MM.1S (cell line): ENCODE results near the gene RBFOX2.

Experiments
- DNase-seq: peaks from one replicate; pipeline ENCODE4 v3.0.0-alpha.2; 2015
- H2AFZ ChIP-seq: fragments of 300-600 bp; sonication (generic); 2 replicates; pipeline ENCODE4 v1.6.0; 2016; ENCODE audit warnings: antibody characterized with exemption, low read length
- H3F3A ChIP-seq: fragments of 300-600 bp; sonication (generic); 2 replicates; pipeline ENCODE4 v1.6.1; 2016; ENCODE audit warnings: mild to moderate bottlenecking, antibody characterized with exemption, low read length, moderate library complexity, mixed read lengths; ENCODE audit not compliant: insufficient read depth
- H3K27ac ChIP-seq: fragments of 300-600 bp; sonication (generic); 2 replicates; pipeline ENCODE4 v1.5.1; 2016; ENCODE audit warnings: mild to moderate bottlenecking, low read length
- H3K27me3 ChIP-seq: fragments of 300-600 bp; sonication (generic); replicated peaks from 2 replicates; pipeline ENCODE4 v1.6.0; 2016; ENCODE audit warnings: low read length; ENCODE audit not compliant: insufficient read depth
- H3K36me3 ChIP-seq: fragments of 300-600 bp; sonication (generic); replicated peaks from 2 replicates; pipeline ENCODE4 v1.6.1; 2016; ENCODE audit warnings: mild to moderate bottlenecking, low read length, mixed read lengths; ENCODE audit not compliant: insufficient read depth
- H3K4me1 ChIP-seq: fragments of 300-600 bp; sonication (generic); 2 replicates; pipeline ENCODE4 v1.6.1; 2016; ENCODE audit warnings: low read length, mixed read lengths
- H3K4me2 ChIP-seq: fragments of 300-600 bp; sonication (generic); 2 replicates; pipeline ENCODE4 v1.6.0; 2016; ENCODE audit warnings: low read depth, low read length
- H3K4me3 ChIP-seq: fragments of 300-600 bp; sonication (generic); 2 replicates; pipeline ENCODE4 v1.5.1; 2016; ENCODE audit warnings: low read length, mixed read lengths
- H3K79me2 ChIP-seq: fragments of 300-600 bp; sonication (generic); 2 replicates; pipeline ENCODE4 v1.6.1; 2016; ENCODE audit warnings: mixed run types, low read length, mixed read lengths
- H3K9ac ChIP-seq: fragments of 300-600 bp; sonication (generic); 2 replicates; pipeline ENCODE4 v1.6.1; 2016; ENCODE audit warnings: low read length, mixed read lengths
- H3K9me2 ChIP-seq: fragments of 300-600 bp; sonication (generic); replicated peaks from 2 replicates; pipeline ENCODE4 v1.6.1; 2016; ENCODE audit warnings: mild to moderate bottlenecking, low read length, mixed read lengths; ENCODE audit not compliant: insufficient read depth
- H3K9me3 ChIP-seq: fragments of 300-600 bp; sonication (generic); replicated peaks from 2 replicates; pipeline ENCODE4 v1.6.1; 2016; ENCODE audit warnings: mild to moderate bottlenecking, low read length, mixed read lengths; ENCODE audit not compliant: insufficient read depth
- H4K20me1 ChIP-seq: fragments of 300-600 bp; sonication (generic); 2 replicates; pipeline ENCODE4 v1.6.1; 2016; ENCODE audit warnings: mild to moderate bottlenecking, low read length, moderate library complexity, mixed read lengths; ENCODE audit not compliant: insufficient read depth
- CTCF ChIP-seq: fragments of 300-600 bp; sonication (generic); IDR thresholded peaks from 2 replicates; pipeline ENCODE4 v1.5.1; 2016; ENCODE audit warnings: antibody characterized with exemption, low read length, mixed read lengths
- EZH2 ChIP-seq: fragments of 300-600 bp; sonication (generic); optimal IDR thresholded peaks from 2 replicates; pipeline ENCODE3; 2017; ENCODE audit warnings: low read depth, mild to moderate bottlenecking, antibody characterized with exemption, low read length, mixed read lengths
- EZH2phosphoT487 ChIP-seq: fragments of 300-600 bp; sonication (generic); IDR thresholded peaks from 2 replicates; pipeline ENCODE4 v1.6.1; 2018; ENCODE audit warnings: antibody characterized with exemption, low read length

The RBFOX2 gene

GRCh38 chr22:35914665-35915476, 113.8 kb downstream of the RBFOX2 start:
- peak overlapping the region; percentile 58 for H3K4me2 ChIP-seq
- H3K4me3 ChIP-seq, result peak overlapping the region; percentile 35; the same call in 1 of the 2 replicates
- peak overlapping the region; percentile 29; the same call in 1 of the 2 replicates for H3K27ac ChIP-seq
- H3K79me2 ChIP-seq, result no peaks in the 10 kb centered on the region
- no peaks in the 10 kb centered on the region for H3K9me2 ChIP-seq
- H4K20me1 ChIP-seq, result no peaks in the 10 kb centered on the region
- peak overlapping the region; percentile 27; the same call in 1 of the 2 replicates for H3K9ac ChIP-seq
- DNase-seq, result peak; percentile 40
- H3K9me3 ChIP-seq, result no peaks in the 10 kb centered on the region
- peak overlapping the region; percentile 20 for H2AFZ ChIP-seq
- H3K36me3 ChIP-seq, result no peaks in the 10 kb centered on the region
- 0 out of 2 replicates have a peak, but pooled peaks cover 4% of the 10 kb centered on the region for H3F3A ChIP-seq
- TF ChIP-seq EZH2 (no peak), CTCF (no peak), EZH2phosphoT487 (no peak)
- H3K27me3 ChIP-seq, result no peaks in the 10 kb centered on the region
- H3K4me1 ChIP-seq, result peaks cover 26% of the 10 kb centered on the region

GRCh38 chr22:35914357-35914664, 114.3 kb downstream of the RBFOX2 start:
- no peak overlapping the region for H3K27ac ChIP-seq
- peaks cover 26% of the 10 kb centered on the region for H3K4me1 ChIP-seq
- H3K9me3 ChIP-seq, result no peaks in the 10 kb centered on the region
- TF ChIP-seq CTCF (no peak), EZH2 (no peak), EZH2phosphoT487 (no peak)
- DNase-seq, result no peak
- no peaks in the 10 kb centered on the region for H3K79me2 ChIP-seq
- H3K36me3 ChIP-seq, result no peaks in the 10 kb centered on the region
- no peaks in the 10 kb centered on the region for H3K27me3 ChIP-seq
- H3F3A ChIP-seq, result 0 out of 2 replicates have a peak, but pooled peaks cover 4% of the 10 kb centered on the region
- no peak overlapping the region for H3K9ac ChIP-seq
- no peaks in the 10 kb centered on the region for H4K20me1 ChIP-seq
- peak overlapping the region; percentile 20; the same call in 1 of the 2 replicates for H2AFZ ChIP-seq
- H3K4me2 ChIP-seq, result peak overlapping the region; percentile 58; the same call in 1 of the 2 replicates
- H3K4me3 ChIP-seq, result peak overlapping the region; percentile 35; the same call in 1 of the 2 replicates
- no peaks in the 10 kb centered on the region for H3K9me2 ChIP-seq

DNA sequence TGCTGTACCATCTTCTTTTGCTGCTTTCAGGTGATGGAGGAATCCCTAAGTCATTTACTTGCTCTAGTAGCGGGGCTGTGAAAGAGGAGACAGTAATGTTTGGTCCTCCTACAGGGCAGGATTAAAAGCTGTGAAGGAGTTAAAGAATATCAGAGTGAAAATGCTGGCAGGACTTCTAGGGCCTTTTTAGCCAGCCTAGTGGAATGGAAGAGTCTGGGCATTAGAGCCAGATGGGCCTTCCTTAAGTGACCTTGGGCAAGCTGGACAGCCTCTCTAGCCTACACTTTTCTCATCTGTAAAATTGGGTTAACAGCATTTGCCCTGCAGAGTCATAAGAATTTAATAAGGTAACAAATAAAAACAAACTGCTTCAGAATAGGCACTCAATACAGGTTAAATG, 114.7 kb downstream of the RBFOX2 start:
- H4K20me1 ChIP-seq, result no peaks in the 10 kb centered on the region
- no peak for TF ChIP-seq EZH2
- TF ChIP-seq EZH2phosphoT487, result no peak
- TF ChIP-seq CTCF, result no peak
- no peaks in the 10 kb centered on the region for H3K79me2 ChIP-seq
- H3K9me2 ChIP-seq, result no peaks in the 10 kb centered on the region
- no peak overlapping the region for H3K4me3 ChIP-seq
- no peak overlapping the region for H3K9ac ChIP-seq
- peaks cover 26% of the 10 kb centered on the region for H3K4me1 ChIP-seq
- H3F3A ChIP-seq, result 0 out of 2 replicates have a peak, but pooled peaks cover 4% of the 10 kb centered on the region
- H3K36me3 ChIP-seq, result no peaks in the 10 kb centered on the region
- H3K27me3 ChIP-seq, result no peaks in the 10 kb centered on the region
- no peaks in the 10 kb centered on the region for H3K9me3 ChIP-seq
- H3K4me2 ChIP-seq, result peak overlapping the region; percentile 58; the same call in 1 of the 2 replicates
- DNase-seq, result no peak
- no peak overlapping the region for H3K27ac ChIP-seq
- H2AFZ ChIP-seq, result no peak overlapping the region
